ENCODE measurements around the gene BCR.

Gene BCR

GRCh38 chr22:23260645-23261581, 80.6 kb downstream of the BCR start:
- in situ Hi-C loops (cut with HindIII; ENCODE audit: low sequenced_read_pairs) = no loop called here

GRCh38 chr22:23261900-23262450, 81.7 kb downstream of the BCR start:
- in situ Hi-C loops (cut with HindIII; ENCODE audit: low sequenced_read_pairs) = no loop called here

More at GRCh38 chr22:23260645-23261581, 80.6 kb downstream of the BCR start:
- no peak for TF ChIP-seq CTCF (IDR thresholded peaks at IDR 0.05; ENCODE audit: low read depth, low read length, missing control alignments)
- DNase-seq (ENCODE audit: low read depth) = no peak
- H3K4me3 ChIP-seq (ENCODE audit: low read depth, low read length) = no peak overlapping the region

GRCh38 chr22:23262518-23263332, 82.4 kb downstream of the BCR start:
- in situ Hi-C loops (cut with HindIII; ENCODE audit: low sequenced_read_pairs) = no loop called here
- TF ChIP-seq CTCF (IDR thresholded peaks at IDR 0.05; ENCODE audit: low read depth, low read length, missing control alignments) = no peak
- H3K4me3 ChIP-seq (ENCODE audit: low read depth, low read length) = no peak overlapping the region
- no peak for DNase-seq (ENCODE audit: low read depth)

More at GRCh38 chr22:23261900-23262450, 81.7 kb downstream of the BCR start:
- no peak overlapping the region for H3K4me3 ChIP-seq (ENCODE audit: low read depth, low read length)
- DNase-seq (ENCODE audit: low read depth) = no peak
- no peak for TF ChIP-seq CTCF (IDR thresholded peaks at IDR 0.05; ENCODE audit: low read depth, low read length, missing control alignments)

- TF ChIP-seq CTCF (IDR thresholded peaks at IDR 0.05; ENCODE audit: low read depth, low read length, missing control alignments) = no peak
- H3K4me3 ChIP-seq (ENCODE audit: low read depth, low read length) = no peak overlapping the region
- in situ Hi-C loops (cut with HindIII; ENCODE audit: low sequenced_read_pairs) = no loop called here
- DNase-seq (ENCODE audit: low read depth) = no peak
These were observed 83.6 kb downstream of the BCR start for GRCh38 chr22:23263651-23264555.

- no peak overlapping the region for H3K4me3 ChIP-seq (ENCODE audit: low read depth, low read length)
- in situ Hi-C loops (cut with HindIII; ENCODE audit: low sequenced_read_pairs) = no loop called here
- no peak for TF ChIP-seq CTCF (IDR thresholded peaks at IDR 0.05; ENCODE audit: low read depth, low read length, missing control alignments)
- no peak for DNase-seq (ENCODE audit: low read depth)
These were observed 84.5 kb downstream of the BCR start for GRCh38 chr22:23264610-23265367.

All from astrocyte of the cerebellum (primary cell).